Transverse colon (tissue), 3 donors: ENCODE measurements around the gene CNTNAP2.

Experiments used
- POLR2A ChIP-seq: fragments of 450-650 bp; IDR thresholded peaks from one replicate; pipeline ENCODE4 v1.6.1; 2016; ENCODE audit warnings: antibody characterized with exemption, mild to moderate bottlenecking, moderate library complexity
- POLR2AphosphoS5 ChIP-seq, 3 donors: sonication (generic); formaldehyde crosslinking; IDR thresholded peaks; one replicate each; pipeline ENCODE4 v1.6.1; 2016; ENCODE audit warnings: antibody characterized with exemption in 3 of 3

- no peak for TF ChIP-seq POLR2AphosphoS5 (IDR thresholded peaks at IDR 0.05)
- TF ChIP-seq POLR2A: no peak
Observed at GRCh38 chr7:147069771-147070170, 953.2 kb downstream of the CNTNAP2 start.
